GM19239 (cell line): ENCODE results near the gene EHMT2.
"Not testable (repeated sequence)": the region's sequence is repeated elsewhere in the genome, so short reads cannot be mapped to it uniquely, and the experiment has no call there.

ENCODE experiments used
- DNase-seq: peaks from one replicate; pipeline ENCODE4 v3.0.0; 2011; ENCODE audit warnings: low spot score; ENCODE audit not compliant: insufficient read length
- FAIRE-seq: peaks from 2 replicates; lab custom pipeline; 2011; peaks lifted over from hg19 to GRCh38; lab: Jason Lieb, UNC

The EHMT2 gene

GRCh38 chr6:31918069-31918720 is 20.7 kb upstream of the EHMT2 start:
- no peak for FAIRE-seq
- no peak for DNase-seq

GRCh38 chr6:31915756-31916155 is 18.3 kb upstream of the EHMT2 start:
- DNase-seq (no peak), FAIRE-seq (no peak)

GRCh38 chr6:31915351-31915750 is 17.9 kb upstream of the EHMT2 start:
- DNase-seq, result no peak
- no peak for FAIRE-seq

- no peak for DNase-seq
- no peak for FAIRE-seq
Observed at GRCh38 chr6:31911826-31912585, 14.5 kb upstream of the EHMT2 start.

GRCh38 chr6:31909298-31909697 is 11.8 kb upstream of the EHMT2 start:
- DNase-seq, FAIRE-seq: not testable (repeated sequence)

- FAIRE-seq (no peak), DNase-seq (no peak)
Observed at GRCh38 chr6:31908791-31909190, 11.3 kb upstream of the EHMT2 start.

GRCh38 chr6:31908255-31908654 is 10.8 kb upstream of the EHMT2 start:
- not testable (repeated sequence) for DNase-seq, FAIRE-seq

GRCh38 chr6:31907158-31907813 is 9.8 kb upstream of the EHMT2 start:
- no peak for DNase-seq
- FAIRE-seq, result no peak

GRCh38 chr6:31906727-31907126 is 9.2 kb upstream of the EHMT2 start:
- not testable (repeated sequence) for FAIRE-seq, DNase-seq

- FAIRE-seq (no peak), DNase-seq (no peak)
Observed at GRCh38 chr6:31906122-31906521, 8.6 kb upstream of the EHMT2 start.

- FAIRE-seq (no peak), DNase-seq (no peak)
Observed at GRCh38 chr6:31905041-31905440, 7.5 kb upstream of the EHMT2 start.

GRCh38 chr6:31903957-31904356 is 6.5 kb upstream of the EHMT2 start:
- DNase-seq (no peak), FAIRE-seq (no peak)

GRCh38 chr6:31901953-31902643 is 4.6 kb upstream of the EHMT2 start, which contains the start of gene ZBTB12:
ZBTB12 (minus strand) TSS chr6:31902086; CDS start chr6:31901305, 781 bp downstream.
- FAIRE-seq (no peak), DNase-seq (peak; percentile 85)

- no peak for FAIRE-seq
- DNase-seq, result peak; percentile 60
Observed at GRCh38 chr6:31901415-31901952, 4.0 kb upstream of the EHMT2 start.

- FAIRE-seq, result no peak
- no peak for DNase-seq
Observed at GRCh38 chr6:31900917-31901414, 3.5 kb upstream of the EHMT2 start.

GRCh38 chr6:31899882-31900722 is 2.6 kb upstream of the EHMT2 start:
- no peak for FAIRE-seq
- DNase-seq, result no peak

- no peak for DNase-seq
- no peak for FAIRE-seq
Observed at GRCh38 chr6:31899215-31899614, 1.7 kb upstream of the EHMT2 start.

- FAIRE-seq (peak; percentile 74), DNase-seq (peak; percentile 59)
Observed at GRCh38 chr6:31898383-31899011, 999 bp upstream of the EHMT2 start.
